Measurements from ENCODE around the gene GNAI2.

GNAI2 gene

DNA sequence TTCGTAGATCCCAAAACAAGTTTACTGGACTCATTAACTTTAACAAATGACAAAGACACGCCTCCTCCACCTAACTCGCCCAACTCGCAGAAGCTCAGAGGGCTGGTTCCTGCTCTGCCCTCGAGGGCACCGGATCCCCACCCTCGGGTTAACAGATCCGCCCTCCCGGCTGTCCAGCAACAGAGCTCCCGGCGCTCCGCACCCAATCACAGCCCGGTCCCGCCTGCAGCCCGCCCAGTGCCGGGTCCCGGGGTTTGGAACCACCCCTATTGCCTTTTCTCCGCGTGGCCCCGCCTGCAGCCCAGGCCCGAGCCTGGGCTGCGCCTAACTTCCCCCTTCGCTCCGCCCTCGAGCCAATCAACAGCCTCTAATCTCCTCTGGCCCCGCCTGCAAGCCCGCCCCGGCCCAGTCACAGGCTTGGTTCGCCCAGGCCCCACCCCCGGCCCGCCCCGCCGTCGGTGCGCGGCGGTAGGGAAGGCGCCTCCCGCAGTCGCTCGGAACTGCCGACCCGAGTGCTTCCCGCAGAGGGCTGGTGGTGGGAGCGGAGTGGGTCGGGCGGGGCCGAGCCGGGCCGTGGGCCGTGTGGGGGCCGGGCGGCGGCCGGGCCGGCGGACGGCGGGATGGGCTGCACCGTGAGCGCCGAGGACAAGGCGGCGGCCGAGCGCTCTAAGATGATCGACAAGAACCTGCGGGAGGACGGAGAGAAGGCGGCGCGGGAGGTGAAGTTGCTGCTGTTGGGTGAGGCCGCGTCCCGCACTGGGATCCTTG is at the start of gene GNAI2:
Gene GNAI2 (plus strand): TSS at position 489 of the 768 bp plus-strand sequence. CDS start 132 bp downstream, at position 621.
- peak; percentile 98 to 99 for DNase-seq

- DNase-seq = no peak
Measured at GRCh38 chr3:50187750-50188149, 48.3 kb upstream of the GNAI2 start.

GRCh38 chr3:50189274-50189673 is 46.7 kb upstream of the GNAI2 start:
- DNase-seq = peak in 1 of 2 donors; percentile 21

DNA sequence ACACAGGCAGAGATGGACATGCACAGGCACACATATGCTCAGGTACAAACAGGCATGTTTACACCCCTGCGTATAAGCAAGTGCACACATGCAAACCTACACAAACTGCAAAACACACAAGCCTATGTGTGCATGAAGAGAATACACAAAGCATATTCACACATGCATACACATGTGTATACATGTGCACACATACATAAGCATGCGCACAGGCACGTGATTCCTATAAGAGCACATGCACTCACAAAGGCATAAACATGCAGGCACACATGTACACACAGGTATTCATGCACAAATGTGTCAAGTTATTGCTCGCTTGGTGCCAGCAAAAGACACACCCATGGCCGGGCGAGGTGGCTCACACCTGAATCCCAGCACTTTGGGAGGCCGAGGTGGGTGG is 46.0 kb upstream of the GNAI2 start:
- DNase-seq = no peak

GRCh38 chr3:50190936-50191660 is 44.9 kb upstream of the GNAI2 start, which contains the start of gene GNAT1:
GNAT1 (plus strand) TSS chr3:50191610; CDS start chr3:50191726, 116 bp downstream.
- no peak for DNase-seq

DNA sequence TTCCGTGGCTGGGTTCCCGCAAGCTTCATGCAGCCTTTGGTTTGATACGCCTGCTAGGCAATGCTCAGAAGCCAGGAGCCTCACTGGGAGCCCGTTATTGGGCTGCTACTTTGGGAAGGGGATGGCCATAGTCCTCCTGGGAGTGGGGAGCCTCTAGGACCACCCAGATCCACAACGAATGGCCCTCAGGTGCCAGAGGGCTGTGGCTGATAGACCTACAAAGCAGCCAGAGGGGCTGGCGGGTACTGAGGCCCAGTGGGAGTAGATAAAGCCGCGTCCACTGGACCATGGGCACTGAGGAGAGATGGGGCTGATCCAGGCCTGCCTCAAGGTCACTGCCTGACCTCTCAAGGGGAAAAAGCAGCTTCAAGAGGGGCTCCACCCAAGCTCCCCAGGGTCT is 43.9 kb upstream of the GNAI2 start:
- DNase-seq = no peak

GRCh38 chr3:50192689-50193141 is 43.3 kb upstream of the GNAI2 start:
- peak; percentile 66 to 89 for DNase-seq

DNA sequence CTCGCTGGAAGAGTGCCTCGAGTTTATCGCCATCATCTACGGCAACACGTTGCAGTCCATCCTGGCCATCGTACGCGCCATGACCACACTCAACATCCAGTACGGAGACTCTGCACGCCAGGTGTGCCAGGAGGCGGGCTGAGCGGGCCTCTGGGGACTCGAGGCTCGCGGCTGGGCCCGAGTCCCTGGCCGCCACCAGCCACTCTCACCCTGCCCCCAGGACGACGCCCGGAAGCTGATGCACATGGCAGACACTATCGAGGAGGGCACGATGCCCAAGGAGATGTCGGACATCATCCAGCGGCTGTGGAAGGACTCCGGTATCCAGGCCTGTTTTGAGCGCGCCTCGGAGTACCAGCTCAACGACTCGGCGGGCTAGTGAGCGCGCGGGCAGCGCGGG is 42.7 kb upstream of the GNAI2 start:
- DNase-seq = no peak

GRCh38 chr3:50193746-50194127 is 42.3 kb upstream of the GNAI2 start:
- DNase-seq = peak in 1 of 2 donors; percentile 8

DNA sequence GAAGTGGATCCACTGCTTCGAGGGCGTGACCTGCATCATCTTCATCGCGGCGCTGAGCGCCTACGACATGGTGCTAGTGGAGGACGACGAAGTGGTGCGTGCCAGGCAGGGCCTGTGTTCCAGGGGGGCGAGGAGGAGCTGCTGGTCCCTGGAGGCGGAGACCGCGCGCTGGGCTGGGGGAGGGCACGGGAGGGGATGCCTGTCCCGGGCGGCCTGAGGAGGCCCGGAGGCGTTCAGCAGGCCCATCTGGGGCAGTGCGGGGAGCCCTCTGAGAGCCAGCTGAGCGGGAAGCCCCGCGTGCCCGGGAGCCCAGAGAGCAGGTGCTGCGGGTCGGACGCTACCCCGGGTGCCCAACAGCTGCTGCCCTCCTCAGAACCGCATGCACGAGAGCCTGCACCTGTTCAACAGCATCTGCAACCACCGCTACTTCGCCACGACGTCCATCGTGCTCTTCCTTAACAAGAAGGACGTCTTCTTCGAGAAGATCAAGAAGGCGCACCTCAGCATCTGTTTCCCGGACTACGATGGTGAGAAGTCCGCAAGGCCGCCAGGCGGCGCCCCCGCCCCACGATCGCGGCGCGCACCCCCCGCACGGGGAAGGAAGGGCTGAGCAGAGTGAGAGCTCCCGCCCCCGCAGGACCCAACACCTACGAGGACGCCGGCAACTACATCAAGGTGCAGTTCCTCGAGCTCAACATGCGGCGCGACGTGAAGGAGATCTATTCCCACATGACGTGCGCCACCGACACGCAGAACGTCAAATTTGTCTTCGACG is 41.7 kb upstream of the GNAI2 start:
- peak; percentile 92 to 93 for DNase-seq

- DNase-seq = peak; percentile 32 to 49
Measured at GRCh38 chr3:50194903-50195500, 41.0 kb upstream of the GNAI2 start.

GRCh38 chr3:50195501-50196252 is 40.3 kb upstream of the GNAI2 start:
- DNase-seq = no peak

GRCh38 chr3:50196253-50196801 is 39.7 kb upstream of the GNAI2 start:
- no peak for DNase-seq

DNA sequence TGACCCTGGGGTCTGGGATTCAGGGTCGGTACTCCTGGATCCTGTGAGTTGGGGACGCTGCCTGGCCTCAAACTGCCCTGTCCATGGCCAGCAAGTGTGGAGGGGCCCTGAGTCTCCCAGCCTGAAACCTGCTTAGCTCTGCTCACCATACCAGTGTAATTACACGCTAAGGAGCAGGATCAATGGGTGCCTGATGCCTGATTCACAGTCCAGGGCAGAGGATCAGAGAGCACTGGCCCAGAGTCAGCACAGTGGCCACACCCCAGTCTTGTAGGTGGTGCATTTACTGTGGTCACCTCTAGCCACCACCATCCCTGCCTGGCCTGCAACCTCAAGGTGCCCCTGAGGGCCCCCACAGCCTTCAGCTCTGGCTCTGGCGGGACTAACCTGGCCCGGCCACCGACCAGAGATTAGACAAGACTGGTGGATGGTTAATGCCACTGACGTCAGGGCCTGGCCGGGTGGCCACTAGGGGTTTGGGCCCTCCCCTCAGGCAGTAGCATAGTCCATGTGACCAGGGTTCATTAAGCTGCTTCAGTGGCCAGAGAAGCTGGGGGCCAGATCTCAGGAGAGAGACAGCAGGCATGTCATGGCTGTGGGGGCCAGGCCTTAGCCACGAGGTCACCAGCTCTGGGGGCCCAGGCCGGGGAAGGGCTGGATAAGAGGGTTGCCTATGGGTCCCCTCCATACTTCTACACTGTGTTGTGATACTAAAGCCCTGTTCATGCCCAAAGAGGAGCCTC is 34.3 kb upstream of the GNAI2 start:
- DNase-seq = no peak

- DNase-seq = no peak
Measured at GRCh38 chr3:50202353-50203112, 33.5 kb upstream of the GNAI2 start.

GRCh38 chr3:50203113-50203808 is 32.7 kb upstream of the GNAI2 start:
- no peak for DNase-seq

DNA sequence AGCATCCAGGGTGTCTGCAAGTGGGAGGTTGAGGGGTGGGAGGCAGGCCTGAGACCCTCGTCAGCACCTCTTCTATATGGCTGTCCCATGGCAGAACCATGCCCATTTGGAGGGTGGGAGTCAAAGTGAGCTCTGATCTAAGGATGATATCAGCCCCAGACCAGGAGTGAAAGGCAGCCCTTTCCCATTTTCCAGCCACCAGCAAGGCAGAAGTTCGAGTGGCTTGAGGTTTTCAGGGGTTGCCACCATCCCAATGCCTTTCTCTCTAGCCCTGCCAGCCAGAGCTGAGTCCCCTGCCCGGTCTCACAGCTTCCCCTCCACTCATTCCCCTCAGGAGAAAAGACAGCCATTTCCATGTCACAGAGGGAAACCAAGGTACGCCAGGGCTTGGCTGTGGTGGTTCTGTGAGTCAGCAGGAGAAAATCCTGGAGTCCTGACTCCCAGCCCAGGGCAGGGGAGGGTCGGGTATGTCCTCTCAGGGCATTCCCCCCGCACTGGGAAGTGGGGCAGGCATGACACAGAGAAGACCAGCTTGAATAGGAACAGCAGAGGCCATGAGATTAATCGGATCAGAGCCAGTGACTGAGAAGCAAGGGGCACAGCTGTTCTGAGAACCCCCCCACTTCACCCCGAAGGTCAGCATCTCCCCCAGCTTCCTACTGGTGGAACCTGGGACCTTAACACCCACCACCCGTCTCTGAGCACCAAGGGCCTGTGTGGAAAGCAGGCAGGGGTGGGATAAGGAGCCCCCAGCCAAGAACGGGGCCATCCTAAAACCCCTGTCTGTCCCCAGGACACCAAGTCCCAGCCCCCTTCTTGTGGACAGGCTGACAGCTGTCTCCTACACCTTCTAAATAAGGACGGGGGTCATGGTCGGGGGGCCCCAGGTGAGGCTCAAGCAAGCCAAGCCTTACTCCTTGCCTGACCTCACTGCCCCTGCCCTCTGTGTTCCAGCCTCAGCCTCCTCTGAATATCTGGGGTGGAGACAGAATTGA is 31.9 kb upstream of the GNAI2 start:
- DNase-seq = no peak

- DNase-seq = no peak
Measured at GRCh38 chr3:50204804-50205412, 31.1 kb upstream of the GNAI2 start, which contains the start of gene SLC38A3. SLC38A3 (plus strand) TSS chr3:50205271; CDS start chr3:50214200, 8,929 bp downstream.
